ENCODE results near the gene RNF31. TPM values are rescaled to one million over a fixed set of nuclear protein-coding genes. Genes with fewer than 3 reads are reported as not detected.

Gene RNF31
- total RNA-seq, 2 experiments from 2014 or later, result 129 to 149 TPM

GRCh38 chr14:24110060-24110459 is 37.2 kb upstream of the RNF31 start:
- no peak for DNase-seq
- peaks cover 36% of the 10 kb centered on the region for H3K4me1 Mint-ChIP-seq
- no peaks in the 10 kb centered on the region for H3K9me3 Mint-ChIP-seq (ENCODE audit: low read depth)
- no peaks in the 10 kb centered on the region for H3K27me3 Mint-ChIP-seq
- peak overlapping the region; percentile 98 for H3K27ac Mint-ChIP-seq
- CTCF ChIA-PET, result interaction anchor here (0.7 to 10.7 kb wide), 11 partner anchors 15 to 198 kb away, joined by 3 to 225 read pairs (median 8); partner anchors contain the start of genes CIDEB, DHRS4, EMC9 and IRF9
- peaks cover 4% of the 10 kb centered on the region for H3K36me3 Mint-ChIP-seq
- no peak overlapping the region for H3K4me3 Mint-ChIP-seq
- ATAC-seq, result no peak

- peaks cover 40% of the 10 kb centered on the region for H3K4me1 Mint-ChIP-seq
- H3K27ac Mint-ChIP-seq, result peak overlapping the region; percentile 14
- no peaks in the 10 kb centered on the region for H3K9me3 Mint-ChIP-seq (ENCODE audit: low read depth)
- peaks cover 3% of the 10 kb centered on the region for H3K36me3 Mint-ChIP-seq
- CTCF ChIA-PET, result interaction anchor here (1.3 to 10.7 kb wide), 8 partner anchors 16 to 198 kb away, joined by 4 to 225 read pairs (median 16); partner anchors contain the start of genes CIDEB, IRF9, PCK2 and PSME1
- no peaks in the 10 kb centered on the region for H3K27me3 Mint-ChIP-seq
- no peak overlapping the region for H3K4me3 Mint-ChIP-seq
- no peak for DNase-seq
- ATAC-seq, result no peak
Measured at GRCh38 chr14:24110523-24110922, 36.8 kb upstream of the RNF31 start.

- H3K9me3 Mint-ChIP-seq (ENCODE audit: low read depth), result no peaks in the 10 kb centered on the region
- DNase-seq (no peak), ATAC-seq (no peak)
- H3K4me3 Mint-ChIP-seq, result peak overlapping the region; percentile 99
- no peaks in the 10 kb centered on the region for H3K27me3 Mint-ChIP-seq
- peaks cover 39% of the 10 kb centered on the region for H3K4me1 Mint-ChIP-seq
- peaks cover 19% of the 10 kb centered on the region for H3K36me3 Mint-ChIP-seq
- CTCF ChIA-PET, result interaction anchor here (1.0 to 5.3 kb wide), 9 partner anchors 20 to 157 kb away, joined by 4 to 52 read pairs (median 8); partner anchors contain the start of genes CARMIL3, EMC9, IRF9 and PCK2
- peak overlapping the region; percentile 100 for H3K27ac Mint-ChIP-seq
Measured at GRCh38 chr14:24113379-24113800, 33.9 kb upstream of the RNF31 start.

- Mint-ChIP-seq H3K36me3 (peaks cover 25% of the 10 kb centered on the region), H3K27ac (peak overlapping the region; percentile 100), H3K4me1 (peaks cover 36% of the 10 kb centered on the region), H3K9me3 (ENCODE audit: low read depth) (no peaks in the 10 kb centered on the region), H3K27me3 (no peaks in the 10 kb centered on the region), H3K4me3 (peak overlapping the region; percentile 99)
- CTCF ChIA-PET, result interaction anchor here (0.5 to 5.3 kb wide), 23 partner anchors 10 to 1132 kb away, joined by 3 to 52 read pairs (median 4); partner anchors contain the start of genes AJUBA, CARMIL3, EMC9 and IRF9
- peak; percentile 90 for DNase-seq
- no peak for ATAC-seq
Measured at GRCh38 chr14:24113801-24114531, 33.3 kb upstream of the RNF31 start.

- Mint-ChIP-seq H3K27ac (peak within 1 kb of the TSS; percentile 100), H3K4me3 (peak within 1 kb of the TSS; percentile 99), H3K36me3 (peaks cover 33% of the 10 kb centered on the region), H3K4me1 (peaks cover 30% of the 10 kb centered on the region), H3K27me3 (no peaks in the 10 kb centered on the region), H3K9me3 (ENCODE audit: low read depth) (no peaks in the 10 kb centered on the region)
- DNase-seq (peak; percentile 100), ATAC-seq (peak; percentile 91)
- CTCF ChIA-PET, result interaction anchor here (0.5 to 5.3 kb wide), 26 partner anchors 10 to 1132 kb away, joined by 3 to 52 read pairs (median 4); partner anchors contain the start of genes AJUBA, CARMIL3, EMC9 and IRF9
Measured at GRCh38 chr14:24114532-24115421, 32.5 kb upstream of the RNF31 start, which contains the start of the genes DCAF11 and NRL. DCAF11 (plus strand) TSS chr14:24114777; CDS start chr14:24115595, 818 bp downstream. NRL (minus strand) TSS chr14:24114949; CDS start chr14:24082848, 32,101 bp downstream.

GRCh38 chr14:24115422-24116127 is 31.7 kb upstream of the RNF31 start:
- Mint-ChIP-seq H3K27me3 (no peaks in the 10 kb centered on the region), H3K4me1 (peaks cover 29% of the 10 kb centered on the region), H3K4me3 (peak overlapping the region; percentile 99), H3K36me3 (peaks cover 36% of the 10 kb centered on the region), H3K9me3 (ENCODE audit: low read depth) (no peaks in the 10 kb centered on the region), H3K27ac (peak overlapping the region; percentile 100)
- CTCF ChIA-PET, result interaction anchor here (1.0 to 5.3 kb wide), 14 partner anchors 9 to 195 kb away, joined by 3 to 52 read pairs (median 8); partner anchors contain the start of genes EMC9, IRF9, LTB4R and LTB4R2
- DNase-seq, result no peak
- no peak for ATAC-seq

- DNase-seq (no peak), ATAC-seq (no peak)
- CTCF ChIA-PET, result interaction anchor here (1.0 to 5.3 kb wide), 7 partner anchors 8 to 192 kb away, joined by 3 to 52 read pairs (median 8); partner anchors contain the start of genes EMC9, IRF9 and PSME1
- H3K4me3 Mint-ChIP-seq, result peak overlapping the region; percentile 99
- H3K27ac Mint-ChIP-seq, result peak overlapping the region; percentile 100
- H3K4me1 Mint-ChIP-seq, result peaks cover 24% of the 10 kb centered on the region
- no peaks in the 10 kb centered on the region for H3K27me3 Mint-ChIP-seq
- peaks cover 41% of the 10 kb centered on the region for H3K36me3 Mint-ChIP-seq
- no peaks in the 10 kb centered on the region for H3K9me3 Mint-ChIP-seq (ENCODE audit: low read depth)
Measured at GRCh38 chr14:24116128-24116814, 31.0 kb upstream of the RNF31 start.

GRCh38 chr14:24117179-24117578 is 30.1 kb upstream of the RNF31 start:
- Mint-ChIP-seq H3K36me3 (peaks cover 45% of the 10 kb centered on the region), H3K4me3 (no peak overlapping the region), H3K4me1 (peaks cover 24% of the 10 kb centered on the region), H3K9me3 (ENCODE audit: low read depth) (no peaks in the 10 kb centered on the region), H3K27ac (no peak overlapping the region), H3K27me3 (no peaks in the 10 kb centered on the region)
- ATAC-seq, result no peak
- no peak for DNase-seq
- CTCF ChIA-PET, result interaction anchor here (0.7 to 5.3 kb wide), 5 partner anchors 9 to 44 kb away, joined by 3 to 52 read pairs (median 6); partner anchors contain the start of genes FITM1, IRF9 and PSME1

GRCh38 chr14:24119691-24120090 is 27.6 kb upstream of the RNF31 start:
- no peaks in the 10 kb centered on the region for H3K9me3 Mint-ChIP-seq (ENCODE audit: low read depth)
- CTCF ChIA-PET, result interaction anchor here (0.8 to 1.4 kb wide), 3 partner anchors 13 to 16 kb away, joined by 3 to 4 read pairs (median 3); partner anchors contain the start of gene PSME1
- H3K36me3 Mint-ChIP-seq, result peaks cover 53% of the 10 kb centered on the region
- no peak for ATAC-seq
- H3K4me3 Mint-ChIP-seq, result no peak overlapping the region
- H3K27me3 Mint-ChIP-seq, result no peaks in the 10 kb centered on the region
- DNase-seq, result no peak
- H3K4me1 Mint-ChIP-seq, result peaks cover 24% of the 10 kb centered on the region
- no peak overlapping the region for H3K27ac Mint-ChIP-seq

GRCh38 chr14:24121210-24121609 is 26.1 kb upstream of the RNF31 start:
- no peak for ATAC-seq
- H3K4me1 Mint-ChIP-seq, result peaks cover 14% of the 10 kb centered on the region

GRCh38 chr14:24122416-24122815 is 24.9 kb upstream of the RNF31 start:
- Mint-ChIP-seq H3K36me3 (peaks cover 41% of the 10 kb centered on the region), H3K9me3 (ENCODE audit: low read depth) (no peaks in the 10 kb centered on the region), H3K4me3 (no peak overlapping the region), H3K27ac (no peak overlapping the region), H3K4me1 (peaks cover 5% of the 10 kb centered on the region), H3K27me3 (no peaks in the 10 kb centered on the region)
- ATAC-seq, result no peak
- CTCF ChIA-PET, result interaction anchor here (1.2 kb wide), 1 partner anchor 14 kb away, joined by 5 read pairs; no protein-coding TSS in a partner anchor
- DNase-seq, result no peak

More at GRCh38 chr14:24121210-24121609, 26.1 kb upstream of the RNF31 start:
- H3K4me3 Mint-ChIP-seq, result no peak overlapping the region
- peaks cover 49% of the 10 kb centered on the region for H3K36me3 Mint-ChIP-seq
- no peaks in the 10 kb centered on the region for H3K9me3 Mint-ChIP-seq (ENCODE audit: low read depth)
- H3K27ac Mint-ChIP-seq, result no peak overlapping the region
- DNase-seq, result no peak
- no peaks in the 10 kb centered on the region for H3K27me3 Mint-ChIP-seq
- CTCF ChIA-PET, result interaction anchor here (1.2 to 1.6 kb wide), 2 partner anchors 12 to 13 kb away, joined by 3 read pairs; no protein-coding TSS in a partner anchor

Measured in activated CD8-positive, alpha-beta memory T cell treated with anti-CD3 and anti-CD28 coated beads, Interleukin-2, amount 10 ng/mL, durations not matched to agents 7 days and 5 days (primary cell).